ENCODE measurements around the gene SEC16A.

GRCh38 chr9:136511670-136512592, 29.1 kb upstream of the SEC16A start:
- TF ChIP-seq FOXM1 (IDR thresholded peaks at IDR 0.05; ENCODE audit: borderline replicate concordance) (no peak), SP1 (IDR thresholded peaks at IDR 0.05) (no peak), ZNF384 (IDR thresholded peaks at IDR 0.05) (no peak), TARDBP (IDR thresholded peaks at IDR 0.05) (no peak), HDGF (IDR thresholded peaks at IDR 0.05; ENCODE audit: borderline replicate concordance) (no peak), PKNOX1 (IDR thresholded peaks at IDR 0.05) (no peak), FOXA1 (IDR thresholded peaks at IDR 0.05) (no peak), CTBP1 (IDR thresholded peaks at IDR 0.05; ENCODE audit: borderline replicate concordance) (no peak)

All from HEK293T (cell line).